HG02759 (cell line): ENCODE data around the gene PCDH19.

Experiments used
- ATAC-seq: cut with Tn5 transposase; IDR thresholded peaks from one replicate; pipeline ENCODE4 v1.9.1; 2021; ENCODE audit warnings: mild to moderate bottlenecking, moderate library complexity; ENCODE audit not compliant: unreplicated experiment

PCDH19 gene

GRCh38 chrX:100407147-100407783 is 2.8 kb downstream of the PCDH19 start:
- ATAC-seq, result no peak

GRCh38 chrX:100405424-100405823 is 4.6 kb downstream of the PCDH19 start:
- no peak for ATAC-seq

GRCh38 chrX:100404851-100405250 is 5.2 kb downstream of the PCDH19 start:
- ATAC-seq, result no peak

GRCh38 chrX:100395781-100396180 is 14.3 kb downstream of the PCDH19 start:
- no peak for ATAC-seq

- ATAC-seq, result no peak
Observed at GRCh38 chrX:100381619-100382018, 28.5 kb downstream of the PCDH19 start.

- no peak for ATAC-seq
Observed at GRCh38 chrX:100379388-100379986, 30.6 kb downstream of the PCDH19 start.

GRCh38 chrX:100377826-100378225 is 32.2 kb downstream of the PCDH19 start:
- ATAC-seq, result no peak

GRCh38 chrX:100376576-100376975 is 33.5 kb downstream of the PCDH19 start:
- ATAC-seq, result no peak

- no peak for ATAC-seq
Observed at GRCh38 chrX:100373673-100374072, 36.4 kb downstream of the PCDH19 start.

GRCh38 chrX:100368167-100368566 is 41.9 kb downstream of the PCDH19 start:
- no peak for ATAC-seq

GRCh38 chrX:100363896-100364295 is 46.2 kb downstream of the PCDH19 start:
- no peak for ATAC-seq

- ATAC-seq, result no peak
Observed at GRCh38 chrX:100358766-100359165, 51.3 kb downstream of the PCDH19 start.

GRCh38 chrX:100356351-100356896 is 53.6 kb downstream of the PCDH19 start:
- no peak for ATAC-seq

- ATAC-seq, result no peak
Observed at GRCh38 chrX:100355680-100356079, 54.4 kb downstream of the PCDH19 start.

GRCh38 chrX:100353326-100353725 is 56.7 kb downstream of the PCDH19 start:
- ATAC-seq, result no peak

- no peak for ATAC-seq
Observed at GRCh38 chrX:100350704-100351489, 59.2 kb downstream of the PCDH19 start.

- ATAC-seq, result no peak
Observed at GRCh38 chrX:100349391-100349790, 60.7 kb downstream of the PCDH19 start.

- no peak for ATAC-seq
Observed at GRCh38 chrX:100341142-100341510, 68.9 kb downstream of the PCDH19 start.

GRCh38 chrX:100340491-100341141 is 69.5 kb downstream of the PCDH19 start:
- ATAC-seq, result no peak

- no peak for ATAC-seq
Observed at GRCh38 chrX:100328351-100328750, 81.7 kb downstream of the PCDH19 start.

- no peak for ATAC-seq
Observed at GRCh38 chrX:100319716-100320115, 90.4 kb downstream of the PCDH19 start.
